Natural killer cell (primary cell): ENCODE data around the gene VANGL2. TPM values are rescaled to one million over a fixed set of nuclear protein-coding genes. Genes with fewer than 3 reads are reported as not detected.

Experiments used
- ATAC-seq, 3 donors: fragments of 150-1000 bp in 2 of 3; fragments of 200-7000 bp in 1 of 3; cut with Tn5 transposase; 1 replicate in 1 of 3; 2 replicates in 2 of 3; pipeline ENCODE4 v1.10.0; 2021; ENCODE audit warnings: mild to moderate bottlenecking in 2 of 3, moderate library complexity in 2 of 3
- DNase-seq, 2 donors: peaks; one replicate each; pipeline versions ENCODE4 v3.0.0 to v3.0.0-alpha.2; 2013 to 2021; ENCODE audit warnings: mixed read lengths in 1 of 2
- H3K27ac ChIP-seq: one replicate; pipeline ENCODE4 v1.5.1; 2013; ENCODE audit warnings: mild to moderate bottlenecking, low read length
- H3K27me3 ChIP-seq: one replicate; pipeline ENCODE4 v1.6.1; 2013; ENCODE audit warnings: low read length; ENCODE audit not compliant: control insufficient read depth, insufficient read depth
- H3K36me3 ChIP-seq: one replicate; pipeline ENCODE4 v1.6.1; 2013; ENCODE audit warnings: low read length; ENCODE audit not compliant: control insufficient read depth, insufficient read depth
- H3K4me1 ChIP-seq: one replicate; pipeline ENCODE4 v1.6.1; 2013; ENCODE audit warnings: low read length; ENCODE audit not compliant: control insufficient read depth, insufficient read depth
- H3K4me3 ChIP-seq: one replicate; pipeline ENCODE4 v1.5.1; 2013; ENCODE audit warnings: low read length
- H3K9me3 ChIP-seq: one replicate; pipeline ENCODE4 v1.6.1; 2013; ENCODE audit warnings: low read length; ENCODE audit not compliant: control insufficient read depth, insufficient read depth
- H3K27ac Mint-ChIP-seq, 2 donors: one replicate each; pipeline ENCODE4 v1.8.0; 2022; ENCODE audit warnings: mild to moderate bottlenecking in 2 of 2, mixed read lengths in 2 of 2, moderate library complexity in 1 of 2
- H3K27me3 Mint-ChIP-seq, 2 donors: one replicate each; pipeline ENCODE4 v1.8.0; 2022; ENCODE audit warnings: low read depth in 2 of 2, mixed read lengths in 2 of 2
- H3K36me3 Mint-ChIP-seq: one replicate; pipeline ENCODE4 v1.8.0; 2022; ENCODE audit warnings: mixed read lengths
- H3K4me1 Mint-ChIP-seq, 2 donors: one replicate each; pipeline ENCODE4 v1.8.0; 2022; ENCODE audit warnings: mixed read lengths in 2 of 2
- H3K4me3 Mint-ChIP-seq: one replicate; pipeline ENCODE4 v1.8.0; 2022; ENCODE audit warnings: mild to moderate bottlenecking, moderate library complexity, mixed read lengths
- H3K9me3 Mint-ChIP-seq, 2 donors: one replicate each; pipeline ENCODE4 v1.8.0; 2022; ENCODE audit warnings: mixed read lengths in 2 of 2
- CTCF ChIP-seq: fragments of 200-600 bp; IDR thresholded peaks from one replicate; pipeline ENCODE4 v1.8.0; 2022; ENCODE audit warnings: antibody characterized with exemption
- WGBS: methylation state at CpG from one replicate; pipeline ENCODE4 v1.1.7; 2013; ENCODE audit warnings: missing lambda C conversion rate; ENCODE audit not compliant: insufficient coverage; 5-methylcytosine and 5-hydroxymethylcytosine counted together
- intact Hi-C: fragments of 100-400 bp; cut with micrococcal nuclease; formaldehyde crosslinking; loops from one replicate; pipeline ENCODE4 v1.14.2; 2022
- total RNA-seq, 4 donors: library from RNA; stranded (reverse); fragments of 120-200 nt in 1 of 4; gene quantifications; one replicate each; pipeline versions ENCODE4 v1.2.3 to v1.2.4, GENCODE V29; 2013 to 2022

Gene VANGL2
- total RNA-seq, 3 donors from 2014 or later (not counting 1 experiment from before 2014, with no cell fraction given) = 0.08 TPM; not detected in 2

GRCh38 chr1:160474392-160475242, 74.3 kb downstream of the VANGL2 start:
- no peaks in the 10 kb centered on the region for H3K36me3 Mint-ChIP-seq
- no peaks in the 10 kb centered on the region for H3K9me3 ChIP-seq
- no peak overlapping the region for H3K4me3 ChIP-seq
- peaks cover 4 to 7% of the 10 kb centered on the region in 2 donors for H3K9me3 Mint-ChIP-seq
- WGBS = 74% methylated on average over 1 of the region's 1 CpG
- peaks cover under 1% of the 10 kb centered on the region in 2 donors for H3K4me1 Mint-ChIP-seq
- no peaks in the 10 kb centered on the region for H3K4me1 ChIP-seq
- H3K27me3 Mint-ChIP-seq = no peaks in the 10 kb centered on the region
- TF ChIP-seq CTCF = no peak
- ATAC-seq = no peak
- DNase-seq = no peak
- H3K27me3 ChIP-seq = no peaks in the 10 kb centered on the region
- H3K36me3 ChIP-seq = no peaks in the 10 kb centered on the region
- H3K4me3 Mint-ChIP-seq = no peak overlapping the region
- H3K27ac Mint-ChIP-seq = no peak overlapping the region
- peak overlapping the region; percentile 31 for H3K27ac ChIP-seq
- intact Hi-C loops = no loop called here

Other genes with a start within 250 kb of the VANGL2 start
- gene ATP1A4, start 249.0 kb upstream of the VANGL2 start, total RNA-seq = not detected
- gene CASQ1, start 210.0 kb upstream of the VANGL2 start, total RNA-seq = not detected
- gene PEA15, start 195.2 kb upstream of the VANGL2 start, total RNA-seq = 10 to 100 TPM; 25.3 to 27.9 (median 25.5) TPM
- 100 to 1,000 TPM; 189 to 201 (median 189) TPM for gene DCAF8, start 138.0 kb upstream of the VANGL2 start, total RNA-seq
- gene PEX19, start 115.4 kb upstream of the VANGL2 start, total RNA-seq = 10 to 100 TPM; 41.5 to 48.8 (median 47.8) TPM
- 100 to 1,000 TPM; 140 to 167 (median 148) TPM for gene COPA, start 57.3 kb upstream of the VANGL2 start, total RNA-seq
- 100 to 1,000 TPM; 104 to 140 (median 110) TPM for gene NCSTN, start 57.2 kb upstream of the VANGL2 start, total RNA-seq
- gene NHLH1, start 33.5 kb upstream of the VANGL2 start, total RNA-seq = under 1 TPM in 2 of 3 donors, not detected in 1; 0.13 to 0.16 TPM
- 10 to 100 TPM; 66.7 to 88.2 (median 68.1) TPM for gene SLAMF6, start 122.7 kb downstream of the VANGL2 start, total RNA-seq
- gene CD84, start 178.9 kb downstream of the VANGL2 start, total RNA-seq = 10 to 100 TPM; 11.1 to 56.7 (median 12.9) TPM
- gene SLAMF1, start 246.5 kb downstream of the VANGL2 start, total RNA-seq = 1 to 10 TPM; 1.1 to 3.5 (median 2.1) TPM